GM12874 (cell line): ENCODE measurements around the gene DNAH10.

ENCODE experiments used
- CTCF ChIP-seq: IDR thresholded peaks from 2 replicates; pipeline ENCODE4 v1.5.1; 2011; ENCODE audit warnings: low read depth, mild to moderate bottlenecking, control low read depth, low read length, moderate library complexity; ENCODE audit not compliant: insufficient read depth

DNAH10 gene

GRCh38 chr12:123886931-123887582, 125.0 kb downstream of the DNAH10 start:
- no peak for TF ChIP-seq CTCF

- TF ChIP-seq CTCF = no peak
Measured at GRCh38 chr12:123888989-123889388, 126.9 kb downstream of the DNAH10 start.

GRCh38 chr12:123889848-123890535, 127.9 kb downstream of the DNAH10 start:
- TF ChIP-seq CTCF = no peak

- TF ChIP-seq CTCF = no peak
Measured at GRCh38 chr12:123890536-123890902, 128.4 kb downstream of the DNAH10 start.

GRCh38 chr12:123891011-123891410, 128.9 kb downstream of the DNAH10 start:
- TF ChIP-seq CTCF = no peak

GRCh38 chr12:123891516-123892179, 129.5 kb downstream of the DNAH10 start:
- TF ChIP-seq CTCF = no peak

- TF ChIP-seq CTCF = no peak
Measured at GRCh38 chr12:123892180-123892559, 130.1 kb downstream of the DNAH10 start.
